SK-N-SH (cell line): ENCODE results near the gene MTURN. TPM values are rescaled to one million over a fixed set of nuclear protein-coding genes. Genes with fewer than 3 reads are reported as not detected.

Source experiments
- CTCF ChIA-PET: fragments of 300-600, 350-600 bp; formaldehyde crosslinking; extraction: SDS; loops from one replicate; lab custom pipeline; 2021; lab: Yijun Ruan, JAX
- POLR2A ChIA-PET: fragments of 350-600 bp; sonication (Branson Sonifier 250); formaldehyde crosslinking; extraction: SDS; loops from one replicate; lab custom pipeline; 2020; ENCODE audit warnings: antibody characterized with exemption, inconsistent platforms; lab: Yijun Ruan, JAX
- DNase-seq: peaks from one replicate; pipeline ENCODE4 v3.0.0; 2012
- H2AFZ ChIP-seq: fragments of 200-600 bp; sonication (generic); 2 replicates; pipeline ENCODE4 v1.8.1; 2016; ENCODE audit warnings: antibody characterized with exemption, mild to moderate bottlenecking, low read depth
- H3F3A ChIP-seq: fragments of 200-600 bp; sonication (generic); replicated peaks from 2 replicates; pipeline ENCODE3; 2016; ENCODE audit warnings: antibody characterized with exemption, mild to moderate bottlenecking; ENCODE audit not compliant: insufficient read depth
- H3K27ac ChIP-seq, 2 experiments: fragments of 200-500 bp in 1 of 2; fragments of 200-600 bp in 1 of 2; sonication (Bioruptor generic) in 1 of 2; sonication (generic), shearing (Covaris generic) in 1 of 2; 2 replicates each; pipeline versions ENCODE4 v1.5.1 to v1.6.1; 2014 to 2016; ENCODE audit warnings: low read depth in 2 of 2, inconsistent platforms in 1 of 2, low read length in 1 of 2, mild to moderate bottlenecking in 1 of 2, mixed read lengths in 1 of 2
- H3K27me3 ChIP-seq: fragments of 200-600 bp; sonication (generic), shearing (Covaris generic); 2 replicates; pipeline ENCODE4 v1.6.1; 2016; ENCODE audit warnings: mixed run types; ENCODE audit not compliant: insufficient read depth
- H3K36me3 ChIP-seq, 2 experiments: fragments of 200-500 bp in 1 of 2; fragments of 200-600 bp in 1 of 2; sonication (Bioruptor generic) in 1 of 2; sonication (generic) in 1 of 2; replicated peaks in 1 of 2; 2 replicates each; pipeline versions ENCODE3 to v1.5.1; 2014 to 2016; ENCODE audit warnings: low read length in 1 of 2, mild to moderate bottlenecking in 1 of 2; ENCODE audit not compliant: insufficient read depth in 2 of 2, control insufficient read depth in 1 of 2
- H3K4me1 ChIP-seq, 2 experiments: fragments of 200-500 bp in 1 of 2; fragments of 200-600 bp in 1 of 2; sonication (Bioruptor generic) in 1 of 2; sonication (generic), shearing (Covaris generic) in 1 of 2; 2 replicates each; pipeline versions ENCODE4 v1.5.1 to v1.6.1; 2014 to 2016; ENCODE audit warnings: low read depth in 1 of 2, low read length in 1 of 2, mixed run types in 1 of 2; ENCODE audit not compliant: insufficient read depth in 2 of 2, control insufficient read depth in 1 of 2
- H3K4me2 ChIP-seq: fragments of 200-600 bp; sonication (generic), shearing (Covaris generic); 2 replicates; pipeline ENCODE4 v1.6.1; 2017; ENCODE audit warnings: mixed run types
- H3K4me3 ChIP-seq, 2 experiments: fragments of 200-500 bp in 1 of 2; fragments of 200-600 bp in 1 of 2; sonication (Bioruptor generic) in 1 of 2; sonication (generic), shearing (Covaris generic) in 1 of 2; 2 replicates each; pipeline versions ENCODE4 v1.5.1 to v1.8.1; 2014 to 2016; ENCODE audit warnings: low read depth in 2 of 2, inconsistent platforms in 1 of 2, low read length in 1 of 2, mild to moderate bottlenecking in 1 of 2, mixed read lengths in 1 of 2, moderate library complexity in 1 of 2
- H3K79me2 ChIP-seq: fragments of 200-600 bp; sonication (generic); 2 replicates; pipeline ENCODE4 v1.8.1; 2017; ENCODE audit warnings: mild to moderate bottlenecking; ENCODE audit not compliant: insufficient read depth
- H3K9ac ChIP-seq: fragments of 200-600 bp; sonication (generic); 2 replicates; pipeline ENCODE4 v1.6.1; 2017; ENCODE audit warnings: mixed run types
- H3K9me2 ChIP-seq: fragments of 200-600 bp; sonication (generic); 2 replicates; pipeline ENCODE4 v1.6.1; 2017; ENCODE audit warnings: mixed run types
- H3K9me3 ChIP-seq: fragments of 200-600 bp; sonication (generic); 2 replicates; pipeline ENCODE4 v1.6.1; 2017; ENCODE audit warnings: mixed run types, mild to moderate bottlenecking, moderate library complexity
- H4K20me1 ChIP-seq: fragments of 200-600 bp; sonication (generic); 2 replicates; pipeline ENCODE4 v1.6.1; 2017; ENCODE audit warnings: mild to moderate bottlenecking, mixed run types; ENCODE audit not compliant: insufficient read depth
- CHD2 ChIP-seq: fragments of 150-350 bp; IDR thresholded peaks from 2 replicates; pipeline ENCODE4 v1.6.1; 2018; ENCODE audit warnings: low read length; ENCODE audit not compliant: partially characterized antibody
- EZH2phosphoT487 ChIP-seq: fragments of 200-600 bp; sonication (generic); IDR thresholded peaks from 2 replicates; pipeline ENCODE4 v1.6.1; 2017; ENCODE audit warnings: low read depth, mixed run types, mild to moderate bottlenecking, antibody characterized with exemption, moderate library complexity, borderline replicate concordance
- FOXJ3 ChIP-seq: sonication (generic); formaldehyde crosslinking; IDR thresholded peaks from 2 replicates; pipeline ENCODE4 v1.5.1; 2020; ENCODE audit warnings: mild to moderate bottlenecking, missing genetic modification reagents
- FOXM1 ChIP-seq: IDR thresholded peaks from 2 replicates; pipeline ENCODE4 v1.4.0; 2012; ENCODE audit warnings: low read depth, mild to moderate bottlenecking
- GATA2 ChIP-seq: sonication (generic); formaldehyde crosslinking; IDR thresholded peaks from 2 replicates; pipeline ENCODE4 v1.5.0; 2020; ENCODE audit warnings: mild to moderate bottlenecking, missing genetic modification reagents
- MAX ChIP-seq: IDR thresholded peaks from 2 replicates; pipeline ENCODE4 v1.4.0; 2012; ENCODE audit warnings: low read depth
- MEF2A ChIP-seq: IDR thresholded peaks from 2 replicates; pipeline ENCODE4 v1.4.0; 2012; ENCODE audit warnings: low read depth, borderline replicate concordance
- NRF1 ChIP-seq: IDR thresholded peaks from 2 replicates; pipeline ENCODE4 v1.6.1; 2012; ENCODE audit warnings: low read depth, mild to moderate bottlenecking, low read length
- RAD21 ChIP-seq: IDR thresholded peaks from 2 replicates; pipeline ENCODE4 v1.6.1; 2012; ENCODE audit warnings: mild to moderate bottlenecking, low read length
- USF2 ChIP-seq: fragments of 150-350 bp; IDR thresholded peaks from 2 replicates; pipeline ENCODE4 v1.6.1; 2017; ENCODE audit warnings: antibody characterized with exemption, low read length, low read depth, borderline replicate concordance
- WGBS: methylation state at CpG from one replicate; pipeline ENCODE4 v1.1.6; 2017; ENCODE audit warnings: low lambda C conversion rate; 5-methylcytosine and 5-hydroxymethylcytosine counted together
- polyA plus RNA-seq, 3 experiments: library from polyadenylated mRNA; depleted of rRNA; stranded (reverse); fragments of >200 nt; gene quantifications; 2 replicates each; pipeline ENCODE4 v1.2.3, GENCODE V29; 2012

MTURN gene
- polyA plus RNA-seq, 1 of the 3 experiments (the other 2 are of a cell fraction) = 9.0 TPM

- Histone ChIP-seq H3K4me2 (no peak overlapping the region), H3K9me3 (no peaks in the 10 kb centered on the region), H3K27me3 (no peaks in the 10 kb centered on the region)
- 81% methylated on average over 5 of the region's 5 CpGs for WGBS
- POLR2A ChIA-PET = no interaction called here
- TF ChIP-seq EZH2phosphoT487 (no peak), RAD21 (no peak), MAX (no peak), FOXM1 (no peak), GATA2 (CRISPR knock-in tag) (peak; percentile 34; the same call in 1 of the 2 replicates), USF2 (no peak), NRF1 (no peak), MEF2A (no peak), CHD2 (no peak)
- TF ChIP-seq, all 33 proteins: peak for 1
- no peaks in the 10 kb centered on the region for H3K9me2 ChIP-seq
- DNase-seq = peak; percentile 39
- no peaks in the 10 kb centered on the region for H4K20me1 ChIP-seq
- H3K9ac ChIP-seq = no peak overlapping the region
- H3K79me2 ChIP-seq = peaks cover 33% of the 10 kb centered on the region
- H3K36me3 ChIP-seq = no peaks in the 10 kb centered on the region
- no peak overlapping the region for H3K4me3 ChIP-seq
- H3K27ac ChIP-seq = no peak overlapping the region
- CTCF ChIA-PET = interaction anchor here (1.0 to 2.3 kb wide), 3 partner anchors 10 to 363 kb away, joined by 3 to 5 read pairs (median 4); partner anchors contain the start of gene MTURN
- no peak overlapping the region for H2AFZ ChIP-seq
- peaks cover 7 to 31% of the 10 kb centered on the region in 2 experiments for H3K4me1 ChIP-seq
- peaks cover 5% of the 10 kb centered on the region for H3F3A ChIP-seq
Measured at GRCh38 chr7:30144657-30145306, 10.0 kb downstream of the MTURN start.

- Histone ChIP-seq H3K27ac (no peak overlapping the region), H3K9me3 (no peaks in the 10 kb centered on the region), H3K9ac (no peak overlapping the region), H3K9me2 (no peaks in the 10 kb centered on the region), H3K79me2 (peaks cover 32% of the 10 kb centered on the region), H2AFZ (no peak overlapping the region), H3K36me3 (peaks cover under 1 to 6% of the 10 kb centered on the region in 2 experiments), H3K4me3 (no peak overlapping the region), H3K27me3 (no peaks in the 10 kb centered on the region), H3K4me2 (no peak overlapping the region), H3K4me1 (peaks cover 7 to 31% of the 10 kb centered on the region in 2 experiments), H3F3A (peaks cover 5% of the 10 kb centered on the region), H4K20me1 (no peaks in the 10 kb centered on the region)
- WGBS = 91% methylated on average over 6 of the region's 6 CpGs
- TF ChIP-seq FOXJ3 (CRISPR knock-in tag) = 0 out of 2 replicates have a peak, but pooled peaks have one; percentile 11
- TF ChIP-seq MAX = no peak
- DNase-seq = no peak
- ChIA-PET CTCF (interaction anchor here (2.3 to 2.6 kb wide), 2 partner anchors 10 to 15 kb away, joined by 5 to 12 read pairs; partner anchors contain the start of gene MTURN), POLR2A (interaction anchor here (0.6 kb wide), 1 partner anchor 99 kb away, joined by 3 read pairs; no protein-coding TSS in a partner anchor)
Measured at GRCh38 chr7:30145426-30145970, 10.7 kb downstream of the MTURN start.
